OCI-LY7 (cell line): ENCODE results near the gene ESPNL. TPM values are rescaled to one million over a fixed set of nuclear protein-coding genes. Genes with fewer than 3 reads are reported as not detected.

Experiments used
- BruUV-seq: library from RNA; stranded (reverse); fragments of 400-500 nt; replicated peaks from 2 replicates; lab custom pipeline; 2021; lab: Mats Ljungman, UMichigan
- CTCF ChIA-PET: fragments of 300-600 bp; sonication (Branson Sonifier 250); formaldehyde crosslinking; loops from one replicate; lab custom pipeline; 2022; ENCODE audit warnings: antibody characterized with exemption; ENCODE audit not compliant: unreplicated experiment; lab: Charles Lee
- POLR2A ChIA-PET: fragments of 300-600 bp; sonication (Branson Sonifier 250); formaldehyde crosslinking; loops from one replicate; lab custom pipeline; 2022; ENCODE audit warnings: antibody characterized with exemption; lab: Charles Lee
- DNase-seq: peaks from one replicate; pipeline ENCODE4 v3.0.0-alpha.2; 2015; ENCODE audit warnings: low spot score
- H2AFZ ChIP-seq: fragments of 200-600 bp; sonication (generic), shearing (Covaris generic); 2 replicates; pipeline ENCODE4 v1.6.1; 2014; ENCODE audit warnings: mild to moderate bottlenecking, antibody characterized with exemption, low read length, moderate library complexity
- H3K27ac ChIP-seq: fragments of 200-600 bp; sonication (generic); 2 replicates; pipeline ENCODE4 v1.5.1; 2014; ENCODE audit warnings: mixed run types, low read depth, mild to moderate bottlenecking, moderate library complexity, low read length, inconsistent platforms; ENCODE audit not compliant: poor library complexity, severe bottlenecking
- H3K36me3 ChIP-seq: fragments of 200-600 bp; sonication (generic); 2 replicates; pipeline ENCODE4 v1.6.1; 2014; ENCODE audit warnings: mild to moderate bottlenecking, antibody characterized with exemption, low read length, moderate library complexity, mixed read lengths; ENCODE audit not compliant: insufficient read depth
- H3K4me1 ChIP-seq: fragments of 200-600 bp; sonication (generic); 2 replicates; pipeline ENCODE4 v1.5.1; 2014; ENCODE audit warnings: mild to moderate bottlenecking, low read length; ENCODE audit not compliant: insufficient read depth, poor library complexity, severe bottlenecking
- H3K4me2 ChIP-seq: fragments of 200-600 bp; sonication (generic); 2 replicates; pipeline ENCODE4 v1.6.1; 2014; ENCODE audit warnings: mild to moderate bottlenecking, low read length
- H3K4me3 ChIP-seq: fragments of 200-600 bp; sonication (generic); 2 replicates; pipeline ENCODE4 v1.5.1; 2014; ENCODE audit warnings: mild to moderate bottlenecking, low read depth, low read length; ENCODE audit not compliant: poor library complexity, severe bottlenecking
- H3K79me2 ChIP-seq: fragments of 200-600 bp; sonication (generic); 2 replicates; pipeline ENCODE4 v1.6.1; 2016; ENCODE audit warnings: low read depth, mild to moderate bottlenecking, low read length, moderate library complexity, mixed read lengths; ENCODE audit not compliant: insufficient read depth
- H3K9me2 ChIP-seq: fragments of 200-600 bp; sonication (generic); 2 replicates; pipeline ENCODE4 v1.6.1; 2016; ENCODE audit warnings: mild to moderate bottlenecking, low read length, mixed read lengths; ENCODE audit not compliant: insufficient read depth
- H3K9me3 ChIP-seq: fragments of 200-600 bp; sonication (generic); 2 replicates; pipeline ENCODE4 v1.6.1; 2014; ENCODE audit warnings: mild to moderate bottlenecking, mixed run types, low read length, mixed read lengths
- H4K20me1 ChIP-seq: fragments of 200-600 bp; sonication (generic); 2 replicates; pipeline ENCODE4 v1.6.1; 2014; ENCODE audit warnings: mild to moderate bottlenecking, antibody characterized with exemption, low read length, moderate library complexity, mixed read lengths; ENCODE audit not compliant: insufficient read depth
- EZH2phosphoT487 ChIP-seq: fragments of 200-600 bp; sonication (generic); IDR thresholded peaks from 2 replicates; pipeline ENCODE4 v1.6.1; 2018; ENCODE audit warnings: low read depth, borderline replicate concordance, mild to moderate bottlenecking, mixed run types, antibody characterized with exemption, low read length, moderate library complexity, mixed read lengths
- intact Hi-C: fragments of 100-400 bp; cut with micrococcal nuclease; formaldehyde crosslinking; loops from one replicate; pipeline ENCODE4 v1.10.0; 2022; ENCODE audit not compliant: unreplicated experiment
- total RNA-seq, 2 experiments: library from RNA; depleted of rRNA in 1 of 2; stranded (reverse); fragments of >200 nt in 1 of 2; shearing (Covaris generic) in 1 of 2; gene quantifications; 2 replicates each; pipeline ENCODE4 v1.2.3, GENCODE V29; 2014 to 2022
- TF ChIP-seq, protein P1 (sequence below): fragments of 200-600 bp; sonication (generic); conservative IDR thresholded peaks from 2 replicates; pipeline ENCODE4 v1.5.1; 2014; ENCODE audit warnings: mild to moderate bottlenecking, antibody characterized with exemption, low read length, moderate library complexity, mixed read lengths

ESPNL gene
- total RNA-seq, 2 experiments from 2014 or later, result 5.0 to 7.7 TPM

DNA sequence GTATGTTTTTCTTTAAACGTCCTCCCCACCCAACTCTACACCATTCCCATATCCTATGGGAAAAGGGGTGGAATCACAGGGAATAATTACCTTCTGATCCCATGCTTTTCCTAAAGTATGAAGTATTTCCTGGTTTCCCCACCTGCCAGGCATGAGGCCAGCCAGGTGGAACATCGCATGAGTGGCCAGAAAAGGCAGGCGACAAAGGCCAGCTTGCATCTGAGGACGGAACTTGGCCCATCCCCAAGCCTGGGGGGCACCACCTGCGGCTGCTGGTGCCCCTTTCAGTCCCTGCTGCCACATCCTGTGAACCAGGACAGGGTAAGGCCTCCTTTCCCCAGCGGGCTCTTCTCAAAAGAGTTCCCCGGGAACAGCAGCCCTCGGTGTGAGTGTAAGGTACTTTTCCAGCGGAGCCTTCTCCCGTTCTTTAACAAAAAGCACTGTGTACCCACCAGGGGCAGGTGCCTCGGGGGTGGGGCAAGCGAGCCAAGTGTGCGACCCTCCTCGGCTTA is 57.4 kb downstream of the ESPNL start:
- BruUV-seq, result no TSS peak

GRCh38 chr2:238158018-238158508 is 57.9 kb downstream of the ESPNL start:
- Histone ChIP-seq H2AFZ (no peak overlapping the region), H3K9me3 (no peaks in the 10 kb centered on the region), H3K36me3 (no peaks in the 10 kb centered on the region), H3K27ac (no peak overlapping the region), H3K79me2 (no peaks in the 10 kb centered on the region), H4K20me1 (no peaks in the 10 kb centered on the region), H3K4me2 (no peak overlapping the region), H3K4me3 (no peak overlapping the region), H3K4me1 (peaks cover 21% of the 10 kb centered on the region), H3K9me2 (no peaks in the 10 kb centered on the region)
- intact Hi-C loops, result loop anchor here (10.0 kb wide), 1 partner anchor 233 kb away; no protein-coding TSS in a partner anchor
- ChIA-PET CTCF (no interaction called here), POLR2A (no interaction called here)
- BruUV-seq, result no TSS peak
- no peak for TF ChIP-seq EZH2phosphoT487
- TF ChIP-seq, protein P1, sequence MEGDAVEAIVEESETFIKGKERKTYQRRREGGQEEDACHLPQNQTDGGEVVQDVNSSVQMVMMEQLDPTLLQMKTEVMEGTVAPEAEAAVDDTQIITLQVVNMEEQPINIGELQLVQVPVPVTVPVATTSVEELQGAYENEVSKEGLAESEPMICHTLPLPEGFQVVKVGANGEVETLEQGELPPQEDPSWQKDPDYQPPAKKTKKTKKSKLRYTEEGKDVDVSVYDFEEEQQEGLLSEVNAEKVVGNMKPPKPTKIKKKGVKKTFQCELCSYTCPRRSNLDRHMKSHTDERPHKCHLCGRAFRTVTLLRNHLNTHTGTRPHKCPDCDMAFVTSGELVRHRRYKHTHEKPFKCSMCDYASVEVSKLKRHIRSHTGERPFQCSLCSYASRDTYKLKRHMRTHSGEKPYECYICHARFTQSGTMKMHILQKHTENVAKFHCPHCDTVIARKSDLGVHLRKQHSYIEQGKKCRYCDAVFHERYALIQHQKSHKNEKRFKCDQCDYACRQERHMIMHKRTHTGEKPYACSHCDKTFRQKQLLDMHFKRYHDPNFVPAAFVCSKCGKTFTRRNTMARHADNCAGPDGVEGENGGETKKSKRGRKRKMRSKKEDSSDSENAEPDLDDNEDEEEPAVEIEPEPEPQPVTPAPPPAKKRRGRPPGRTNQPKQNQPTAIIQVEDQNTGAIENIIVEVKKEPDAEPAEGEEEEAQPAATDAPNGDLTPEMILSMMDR, result no peak
- DNase-seq, result no peak

More for the DNA sequence above, 57.4 kb downstream of the ESPNL start:
- intact Hi-C loops, result loop anchor here (10.0 kb wide), 1 partner anchor 233 kb away; no protein-coding TSS in a partner anchor
- no peaks in the 10 kb centered on the region for H3K36me3 ChIP-seq
- H3K4me1 ChIP-seq, result peaks cover 21% of the 10 kb centered on the region
- TF ChIP-seq, protein P1, result no peak
- TF ChIP-seq EZH2phosphoT487, result no peak
- H4K20me1 ChIP-seq, result no peaks in the 10 kb centered on the region
- H3K4me3 ChIP-seq, result no peak overlapping the region
- ChIA-PET POLR2A (no interaction called here), CTCF (no interaction called here)
- H3K79me2 ChIP-seq, result no peaks in the 10 kb centered on the region
- no peaks in the 10 kb centered on the region for H3K9me2 ChIP-seq
- no peak overlapping the region for H3K27ac ChIP-seq
- DNase-seq, result no peak
- no peak overlapping the region for H2AFZ ChIP-seq
- H3K4me2 ChIP-seq, result no peak overlapping the region
- H3K9me3 ChIP-seq, result no peaks in the 10 kb centered on the region

- H3K9me3 ChIP-seq, result no peaks in the 10 kb centered on the region
- ChIA-PET POLR2A (no interaction called here), CTCF (no interaction called here)
- H3K79me2 ChIP-seq, result no peaks in the 10 kb centered on the region
- H3K4me2 ChIP-seq, result peak within 1 kb of the TSS; percentile 61
- BruUV-seq, result no TSS peak
- no peaks in the 10 kb centered on the region for H3K9me2 ChIP-seq
- no peaks in the 10 kb centered on the region for H4K20me1 ChIP-seq
- H3K36me3 ChIP-seq, result no peaks in the 10 kb centered on the region
- peak within 1 kb of the TSS; percentile 52; the same call in 1 of the 2 replicates for H2AFZ ChIP-seq
- peak within 1 kb of the TSS; percentile 64 for H3K4me3 ChIP-seq
- DNase-seq, result peak; percentile 70
- intact Hi-C loops, result loop anchor here (10.0 kb wide), 1 partner anchor 234 kb away; no protein-coding TSS in a partner anchor
- TF ChIP-seq EZH2phosphoT487, result no peak
- TF ChIP-seq, protein P1, result no peak
- H3K4me1 ChIP-seq, result peaks cover 21% of the 10 kb centered on the region
- H3K27ac ChIP-seq, result no peak within 1 kb of the TSS
These were observed 58.5 kb downstream of the ESPNL start, which contains the start of gene ERFE for GRCh38 chr2:238158509-238159070. Gene ERFE, plus strand, starts transcription at chr2:238158970. Its CDS starts 38 bp downstream, at chr2:238159008.
